WERI-Rb-1 (cell line): ENCODE results near the gene STX1B.
A peak's percentile ranks its signal among the peaks of the same experiment; 100 is the strongest.
"Not testable (repeated sequence)": the region's sequence is repeated elsewhere in the genome, so short reads cannot be mapped to it uniquely, and the experiment has no call there.

ENCODE experiments used
- DNase-seq: peaks from one replicate; pipeline ENCODE4 v3.0.0-alpha.2; 2020
- H3K27ac ChIP-seq: fragments of 250-450 bp; sonication (Bioruptor Pico); 2 replicates; pipeline ENCODE4 v1.5.1; 2020; ENCODE audit warnings: mild to moderate bottlenecking, moderate library complexity
- H3K27me3 ChIP-seq: fragments of 250-450 bp; sonication (Bioruptor Pico); 2 replicates; pipeline ENCODE4 v1.5.1; 2021; ENCODE audit warnings: mild to moderate bottlenecking, low read depth, moderate library complexity; ENCODE audit not compliant: insufficient read depth, severe bottlenecking
- H3K36me3 ChIP-seq: fragments of 250-450 bp; sonication (Bioruptor Pico); 2 replicates; pipeline ENCODE4 v1.5.1; 2020; ENCODE audit warnings: mild to moderate bottlenecking, moderate library complexity
- H3K4me3 ChIP-seq: 2 replicates; pipeline ENCODE4 v1.5.1; 2011; ENCODE audit warnings: low read depth, mild to moderate bottlenecking, control low read depth, low read length
- H3K9me3 ChIP-seq: fragments of 250-450 bp; sonication (Bioruptor Pico); 2 replicates; pipeline ENCODE4 v1.5.1; 2021; ENCODE audit warnings: mild to moderate bottlenecking, moderate library complexity; ENCODE audit not compliant: severe bottlenecking
- TF ChIP-seq, protein P1 (sequence below): IDR thresholded peaks from 2 replicates; pipeline ENCODE4 v1.5.1; 2011; ENCODE audit warnings: low read depth, mild to moderate bottlenecking, control low read depth, inconsistent platforms, low read length

Gene STX1B

GRCh38 chr16:30941600-30942425 lies 68.6 kb downstream of the STX1B start:
- TF ChIP-seq, protein P1, sequence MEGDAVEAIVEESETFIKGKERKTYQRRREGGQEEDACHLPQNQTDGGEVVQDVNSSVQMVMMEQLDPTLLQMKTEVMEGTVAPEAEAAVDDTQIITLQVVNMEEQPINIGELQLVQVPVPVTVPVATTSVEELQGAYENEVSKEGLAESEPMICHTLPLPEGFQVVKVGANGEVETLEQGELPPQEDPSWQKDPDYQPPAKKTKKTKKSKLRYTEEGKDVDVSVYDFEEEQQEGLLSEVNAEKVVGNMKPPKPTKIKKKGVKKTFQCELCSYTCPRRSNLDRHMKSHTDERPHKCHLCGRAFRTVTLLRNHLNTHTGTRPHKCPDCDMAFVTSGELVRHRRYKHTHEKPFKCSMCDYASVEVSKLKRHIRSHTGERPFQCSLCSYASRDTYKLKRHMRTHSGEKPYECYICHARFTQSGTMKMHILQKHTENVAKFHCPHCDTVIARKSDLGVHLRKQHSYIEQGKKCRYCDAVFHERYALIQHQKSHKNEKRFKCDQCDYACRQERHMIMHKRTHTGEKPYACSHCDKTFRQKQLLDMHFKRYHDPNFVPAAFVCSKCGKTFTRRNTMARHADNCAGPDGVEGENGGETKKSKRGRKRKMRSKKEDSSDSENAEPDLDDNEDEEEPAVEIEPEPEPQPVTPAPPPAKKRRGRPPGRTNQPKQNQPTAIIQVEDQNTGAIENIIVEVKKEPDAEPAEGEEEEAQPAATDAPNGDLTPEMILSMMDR, result peak; percentile 98
- no peak overlapping the region for H3K4me3 ChIP-seq
- no peaks in the 10 kb centered on the region for H3K27me3 ChIP-seq
- H3K27ac ChIP-seq, result peak overlapping the region; percentile 40
- peaks cover 28% of the 10 kb centered on the region for H3K36me3 ChIP-seq
- DNase-seq, result peak; percentile 83
- H3K9me3 ChIP-seq, result no peaks in the 10 kb centered on the region

DNA sequence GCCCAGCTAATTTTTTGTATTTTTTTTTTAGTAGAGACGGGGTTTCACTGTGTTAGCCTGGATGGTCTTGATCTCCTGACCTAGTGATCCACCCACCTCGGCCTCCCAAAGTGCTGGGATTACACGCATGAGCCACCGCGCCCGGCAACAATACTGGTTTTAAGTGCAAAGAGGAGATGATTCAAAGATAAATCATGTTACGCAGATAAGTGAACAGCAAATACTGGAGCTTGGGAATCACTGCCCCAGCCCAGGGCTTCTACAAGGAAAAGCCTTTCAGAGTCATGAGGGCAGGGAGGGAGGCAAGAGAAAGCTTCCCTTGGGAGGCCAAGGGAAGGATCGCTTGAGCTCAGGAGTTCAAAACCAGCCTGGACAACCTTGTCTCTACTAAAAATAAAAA lies 70.9 kb downstream of the STX1B start:
- DNase-seq, H3K4me3 ChIP-seq, H3K27ac ChIP-seq, H3K9me3 ChIP-seq, H3K27me3 ChIP-seq: not testable (repeated sequence)
- H3K36me3 ChIP-seq, result peaks cover 24% of the 10 kb centered on the region
